CD4-positive, alpha-beta T cell treated with Interleukin-17A for 4 hours (primary cell): Measurements from ENCODE around the gene MTA2.
"Not testable (repeated sequence)": the region's sequence is repeated elsewhere in the genome, so short reads cannot be mapped to it uniquely, and the experiment has no call there.

Experiments used
- DNase-seq: peaks from one replicate; pipeline ENCODE4 v3.0.0-alpha.2; 2020; ENCODE audit warnings: mixed read lengths

MTA2 gene

GRCh38 chr11:62601372-62602140 lies at the start of gene MTA2:
Gene MTA2, minus strand, starts transcription at chr11:62601865. Its CDS starts 415 bp downstream, at chr11:62601450.
- DNase-seq, result peak; percentile 99

DNA sequence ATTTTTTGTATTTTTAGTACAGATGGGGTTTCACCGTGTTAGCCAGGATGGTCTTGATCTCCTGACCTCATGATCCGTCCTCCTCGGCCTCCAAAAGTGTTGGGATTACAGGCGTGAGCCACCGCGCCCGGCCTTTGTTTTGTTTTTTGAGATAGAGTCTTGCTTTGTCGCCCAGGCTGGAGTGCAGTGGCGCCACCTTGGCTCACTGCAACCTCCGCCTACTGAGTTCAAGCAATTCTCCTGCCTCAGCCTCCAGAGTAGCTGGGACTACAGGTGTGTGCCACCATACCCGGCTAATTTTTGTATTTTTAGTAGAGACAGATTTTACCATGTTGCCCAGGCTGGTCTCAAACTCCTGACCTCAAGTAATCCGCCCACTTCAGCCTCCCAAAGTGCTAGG lies 48.6 kb upstream of the MTA2 start:
- not testable (repeated sequence) for DNase-seq

DNA sequence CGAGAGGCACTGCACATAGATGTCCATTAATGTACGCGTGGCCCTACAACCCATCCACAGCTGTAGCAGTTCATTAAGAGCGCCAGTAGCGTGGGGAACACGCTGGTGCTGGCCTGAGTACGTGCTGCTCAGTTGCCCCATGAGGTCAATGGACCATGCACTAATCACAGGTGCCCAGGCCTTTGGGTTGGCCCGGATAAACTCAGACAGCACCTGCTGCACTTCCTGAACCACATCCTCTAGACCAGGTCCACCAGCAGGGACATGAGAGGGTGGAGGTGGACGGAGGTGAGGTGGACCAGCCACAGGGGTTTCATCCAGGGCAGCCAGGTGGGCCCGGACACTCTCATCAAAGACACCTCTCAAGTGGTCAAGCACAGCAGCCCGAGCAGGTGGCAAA lies 47.8 kb upstream of the MTA2 start:
- DNase-seq, result no peak

GRCh38 chr11:62648967-62649364 lies 47.3 kb upstream of the MTA2 start:
- no peak for DNase-seq

- DNase-seq, result no peak
Measured at GRCh38 chr11:62648185-62648966, 46.7 kb upstream of the MTA2 start.

DNA sequence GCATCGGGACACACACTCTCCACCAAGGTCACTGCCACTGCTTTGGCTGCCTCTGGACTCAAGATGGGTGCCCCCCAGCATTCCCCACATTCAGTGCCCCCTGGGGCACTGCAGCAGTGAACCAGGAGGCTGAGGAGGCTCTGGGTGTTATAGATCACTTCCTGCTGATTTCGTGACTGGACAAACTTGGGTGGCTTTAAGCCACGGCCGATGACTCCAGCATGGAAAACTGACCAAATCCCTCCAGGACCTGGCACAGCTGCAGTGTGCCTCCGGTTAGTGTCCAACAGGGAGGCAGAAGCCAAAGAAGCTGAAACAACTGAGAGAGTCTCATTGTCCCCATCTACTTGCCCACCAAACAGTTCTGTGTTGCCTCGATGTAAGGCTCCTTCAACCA lies 45.9 kb upstream of the MTA2 start:
- no peak for DNase-seq

DNA sequence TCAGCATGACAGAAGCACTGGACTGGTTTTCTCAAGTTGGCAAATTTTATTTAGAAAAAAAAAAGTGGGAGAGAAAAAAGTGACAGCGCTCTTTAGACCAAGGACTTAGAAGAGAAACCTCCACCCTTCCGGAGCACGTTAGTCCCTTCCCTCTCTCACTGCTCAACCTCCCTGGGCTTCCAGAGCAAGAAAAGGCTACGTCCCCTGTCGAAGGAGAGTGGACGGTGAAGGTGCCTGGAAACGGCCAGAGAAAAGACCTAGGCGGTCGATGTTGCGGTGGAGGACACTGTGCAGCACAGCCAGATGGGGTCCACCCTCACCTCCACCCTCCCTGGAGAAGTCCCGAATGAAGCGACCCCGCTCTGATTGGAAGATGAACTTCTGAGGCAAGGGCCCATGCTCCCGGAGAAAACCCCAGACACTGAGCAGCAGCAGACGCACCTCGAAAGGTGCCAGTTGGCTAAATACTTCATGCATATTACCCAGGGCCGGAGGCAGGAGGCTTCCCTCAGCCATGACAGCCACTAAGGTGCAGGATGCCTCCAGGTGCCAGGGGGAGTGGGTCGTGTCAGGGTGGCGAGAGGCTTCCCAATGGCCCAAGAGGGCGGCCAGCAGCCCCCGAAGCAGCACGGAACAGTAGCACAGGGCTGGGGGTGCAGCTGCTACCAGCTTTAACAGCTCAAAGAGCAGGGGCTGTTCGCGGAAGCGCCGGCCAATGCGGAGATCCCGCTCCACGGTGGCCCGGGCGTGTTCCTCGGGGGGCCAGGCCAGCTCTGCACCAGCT lies 45.4 kb upstream of the MTA2 start:
- DNase-seq, result no peak

GRCh38 chr11:62645946-62646824 lies 44.5 kb upstream of the MTA2 start, which contains the start of gene GANAB:
Gene GANAB, minus strand, starts transcription at chr11:62646613. Its CDS starts 14 bp downstream, at chr11:62646599.
- peak; percentile 100 for DNase-seq

- no peak for DNase-seq
Measured at GRCh38 chr11:62645671-62645945, 43.9 kb upstream of the MTA2 start.

- no peak for DNase-seq
Measured at GRCh38 chr11:62644220-62644619, 42.6 kb upstream of the MTA2 start.

- DNase-seq, result no peak
Measured at GRCh38 chr11:62632492-62632891, 30.8 kb upstream of the MTA2 start.

- no peak for DNase-seq
Measured at GRCh38 chr11:62627713-62628112, 26.0 kb upstream of the MTA2 start.

- DNase-seq, result peak; percentile 17
Measured at GRCh38 chr11:62622476-62623089, 20.9 kb upstream of the MTA2 start.

GRCh38 chr11:62621567-62622470 lies 20.2 kb upstream of the MTA2 start, which contains the start of gene B3GAT3:
Gene B3GAT3, minus strand, starts transcription at chr11:62621986. Its CDS starts 39 bp downstream, at chr11:62621947.
- DNase-seq, result peak; percentile 97

- no peak for DNase-seq
Measured at GRCh38 chr11:62621027-62621566, 19.4 kb upstream of the MTA2 start.

GRCh38 chr11:62616957-62617356 lies 15.3 kb upstream of the MTA2 start:
- DNase-seq, result not testable (repeated sequence)

DNA sequence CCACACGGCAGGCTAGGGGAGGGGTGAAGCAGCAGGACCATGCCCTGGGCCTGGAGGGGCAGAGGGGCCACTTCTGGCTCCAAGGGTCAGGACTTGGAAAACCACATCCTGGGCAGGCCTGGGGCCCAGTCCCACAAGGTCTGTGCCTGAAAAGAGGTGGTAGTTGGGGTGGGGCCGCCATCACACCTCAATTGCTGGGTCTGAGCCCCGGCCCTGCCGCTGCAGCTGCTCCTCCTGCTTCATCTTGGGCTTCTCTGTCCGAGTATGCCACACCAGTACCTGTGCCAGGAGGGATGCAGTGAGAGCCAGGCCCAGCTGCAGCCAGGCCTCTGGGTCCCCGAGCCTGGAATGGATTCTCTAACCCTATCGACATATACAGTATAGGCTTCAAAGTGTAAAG lies 13.9 kb upstream of the MTA2 start:
- DNase-seq, result no peak

DNA sequence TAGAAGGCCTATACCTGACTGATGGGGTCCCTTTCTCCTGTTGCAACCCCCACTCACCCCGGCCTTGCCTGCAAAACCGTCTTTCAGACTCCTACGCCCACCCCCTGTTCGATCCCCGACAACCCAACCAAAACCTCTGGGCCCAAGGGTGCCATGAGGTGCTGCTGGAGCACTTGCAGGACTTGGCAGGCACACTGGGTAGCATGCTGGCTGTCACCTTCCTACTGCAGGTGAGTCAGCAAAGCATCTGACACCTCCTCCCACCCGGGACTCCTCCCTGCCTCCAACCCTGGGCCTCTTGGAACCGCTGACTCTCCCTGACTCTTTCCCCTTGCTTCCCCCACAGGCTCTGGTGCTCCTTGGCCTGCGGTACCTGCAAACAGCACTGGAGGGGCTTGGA lies 12.6 kb upstream of the MTA2 start:
- DNase-seq, result peak; percentile 50

- DNase-seq, result no peak
Measured at GRCh38 chr11:62613291-62613778, 11.7 kb upstream of the MTA2 start.
